Measurements from ENCODE around the gene CNOT3.
"Not testable (repeated sequence)": the region's sequence is repeated elsewhere in the genome, so short reads cannot be mapped to it uniquely, and the experiment has no call there.

CNOT3 gene

GRCh38 chr19:54179262-54179852 lies 41.8 kb downstream of the CNOT3 start:
- no peak overlapping the region for H3K4me3 ChIP-seq (ENCODE audit: low read length)
- TF ChIP-seq CTCF (IDR thresholded peaks at IDR 0.05; ENCODE audit: low read length) = no peak
- TF ChIP-seq EZH2phosphoT487 (IDR thresholded peaks at IDR 0.05; ENCODE audit: low read length) = no peak
- H3K9me3 ChIP-seq (replicated peaks; ENCODE audit: insufficient read depth, low read length) = no peaks in the 10 kb centered on the region
- no peak overlapping the region for H3K9ac ChIP-seq (ENCODE audit: low read length)
- no peak overlapping the region for H2AFZ ChIP-seq (ENCODE audit: low read length)
- no peaks in the 10 kb centered on the region for H3K79me2 ChIP-seq (ENCODE audit: low read length)
- no peaks in the 10 kb centered on the region for H4K20me1 ChIP-seq (ENCODE audit: insufficient read depth, low read length)
- no peaks in the 10 kb centered on the region for H3K36me3 ChIP-seq (replicated peaks; ENCODE audit: insufficient read depth, low read length)
- no peaks in the 10 kb centered on the region for H3F3A ChIP-seq (ENCODE audit: insufficient read depth, low read length)
- H3K27ac ChIP-seq (ENCODE audit: low read length) = no peak overlapping the region
- H3K27me3 ChIP-seq (replicated peaks; ENCODE audit: insufficient read depth, low read length) = no peaks in the 10 kb centered on the region
- no peaks in the 10 kb centered on the region for H3K9me2 ChIP-seq (replicated peaks; ENCODE audit: insufficient read depth, low read length)
- H3K4me1 ChIP-seq (ENCODE audit: low read length) = no peaks in the 10 kb centered on the region
- DNase-seq = no peak
- no peak overlapping the region for H3K4me2 ChIP-seq (ENCODE audit: low read depth, low read length)

GRCh38 chr19:54179921-54180461 lies 42.4 kb downstream of the CNOT3 start:
- H3K4me1 ChIP-seq (ENCODE audit: low read length) = no peaks in the 10 kb centered on the region
- no peaks in the 10 kb centered on the region for H3K36me3 ChIP-seq (replicated peaks; ENCODE audit: insufficient read depth, low read length)
- no peaks in the 10 kb centered on the region for H3K9me2 ChIP-seq (replicated peaks; ENCODE audit: insufficient read depth, low read length)
- H3K79me2 ChIP-seq (ENCODE audit: low read length) = no peaks in the 10 kb centered on the region
- H3K27ac ChIP-seq (ENCODE audit: low read length) = no peak overlapping the region
- H3K9ac ChIP-seq (ENCODE audit: low read length) = no peak overlapping the region
- TF ChIP-seq EZH2phosphoT487 (IDR thresholded peaks at IDR 0.05; ENCODE audit: low read length) (no peak), EZH2 (optimal IDR thresholded peaks at IDR 0.05; ENCODE audit: low read depth, low read length) (no peak), CTCF (IDR thresholded peaks at IDR 0.05; ENCODE audit: low read length) (no peak)
- H3F3A ChIP-seq (ENCODE audit: insufficient read depth, low read length) = no peaks in the 10 kb centered on the region
- H3K4me2 ChIP-seq (ENCODE audit: low read depth, low read length) = no peak overlapping the region
- no peak overlapping the region for H2AFZ ChIP-seq (ENCODE audit: low read length)
- no peaks in the 10 kb centered on the region for H4K20me1 ChIP-seq (ENCODE audit: insufficient read depth, low read length)
- no peak overlapping the region for H3K4me3 ChIP-seq (ENCODE audit: low read length)
- DNase-seq = no peak
- no peaks in the 10 kb centered on the region for H3K9me3 ChIP-seq (replicated peaks; ENCODE audit: insufficient read depth, low read length)
- H3K27me3 ChIP-seq (replicated peaks; ENCODE audit: insufficient read depth, low read length) = no peaks in the 10 kb centered on the region

- Histone ChIP-seq H3K4me2 (ENCODE audit: low read depth, low read length) (no peak overlapping the region), H3K9me2 (replicated peaks; ENCODE audit: insufficient read depth, low read length) (no peaks in the 10 kb centered on the region), H3F3A (ENCODE audit: insufficient read depth, low read length) (no peaks in the 10 kb centered on the region), H3K27ac (ENCODE audit: low read length) (no peak overlapping the region), H3K4me1 (ENCODE audit: low read length) (no peaks in the 10 kb centered on the region), H3K4me3 (ENCODE audit: low read length) (no peak overlapping the region), H3K36me3 (replicated peaks; ENCODE audit: insufficient read depth, low read length) (no peaks in the 10 kb centered on the region), H3K27me3 (replicated peaks; ENCODE audit: insufficient read depth, low read length) (no peaks in the 10 kb centered on the region), H3K9me3 (replicated peaks; ENCODE audit: insufficient read depth, low read length) (no peaks in the 10 kb centered on the region), H4K20me1 (ENCODE audit: insufficient read depth, low read length) (no peaks in the 10 kb centered on the region), H3K79me2 (ENCODE audit: low read length) (no peaks in the 10 kb centered on the region), H2AFZ (ENCODE audit: low read length) (no peak overlapping the region), H3K9ac (ENCODE audit: low read length) (no peak overlapping the region)
- TF ChIP-seq EZH2phosphoT487 (IDR thresholded peaks at IDR 0.05; ENCODE audit: low read length) = no peak
- no peak for TF ChIP-seq CTCF (IDR thresholded peaks at IDR 0.05; ENCODE audit: low read length)
- TF ChIP-seq EZH2 (optimal IDR thresholded peaks at IDR 0.05; ENCODE audit: low read depth, low read length) = no peak
- DNase-seq = no peak
These were observed 43.1 kb downstream of the CNOT3 start for GRCh38 chr19:54180691-54181091.

GRCh38 chr19:54181894-54182293 lies 44.3 kb downstream of the CNOT3 start:
- not testable (repeated sequence) for DNase-seq; H3K4me1 ChIP-seq (ENCODE audit: low read length); H3K27me3 ChIP-seq (replicated peaks; ENCODE audit: insufficient read depth, low read length); H2AFZ ChIP-seq (ENCODE audit: low read length); H3K4me3 ChIP-seq (ENCODE audit: low read length); H3K4me2 ChIP-seq (ENCODE audit: low read depth, low read length); H3K9me2 ChIP-seq (replicated peaks; ENCODE audit: insufficient read depth, low read length); H3K9ac ChIP-seq (ENCODE audit: low read length); H3K9me3 ChIP-seq (replicated peaks; ENCODE audit: insufficient read depth, low read length); H4K20me1 ChIP-seq (ENCODE audit: insufficient read depth, low read length); H3K36me3 ChIP-seq (replicated peaks; ENCODE audit: insufficient read depth, low read length); H3F3A ChIP-seq (ENCODE audit: insufficient read depth, low read length); H3K27ac ChIP-seq (ENCODE audit: low read length); H3K79me2 ChIP-seq (ENCODE audit: low read length)
